Loucy (cell line): ENCODE data around the gene FER.

ENCODE experiments used
- H2AFZ ChIP-seq: fragments of 200-600 bp; sonication (generic); 2 replicates; pipeline ENCODE4 v1.6.0; 2016; ENCODE audit warnings: antibody characterized with exemption, mild to moderate bottlenecking, low read length, moderate library complexity
- H3F3A ChIP-seq: fragments of 200-600 bp; 2 replicates; pipeline ENCODE4 v1.6.0; 2016; ENCODE audit warnings: antibody characterized with exemption, low read depth, mild to moderate bottlenecking
- H3K27me3 ChIP-seq: fragments of 200-600 bp; sonication (generic); 2 replicates; pipeline ENCODE4 v1.6.1; 2014; ENCODE audit warnings: low read length, mild to moderate bottlenecking; ENCODE audit not compliant: insufficient read depth, poor library complexity, severe bottlenecking
- H3K36me3 ChIP-seq: fragments of 200-600 bp; sonication (generic); 2 replicates; pipeline ENCODE4 v1.6.1; 2016; ENCODE audit warnings: low read length; ENCODE audit not compliant: insufficient read depth
- H3K4me1 ChIP-seq: fragments of 200-600 bp; sonication (generic); 2 replicates; pipeline ENCODE4 v1.5.1; 2014; ENCODE audit warnings: low read length, mild to moderate bottlenecking; ENCODE audit not compliant: insufficient read depth, poor library complexity, severe bottlenecking
- H3K4me2 ChIP-seq: fragments of 200-600 bp; sonication (generic); 2 replicates; pipeline ENCODE4 v1.6.0; 2014; ENCODE audit warnings: antibody characterized with exemption, low read length, low read depth, mild to moderate bottlenecking; ENCODE audit not compliant: poor library complexity, severe bottlenecking
- H3K4me3 ChIP-seq: fragments of 200-600 bp; sonication (generic); 2 replicates; pipeline ENCODE4 v1.5.1; 2014; ENCODE audit warnings: low read length, mild to moderate bottlenecking, mixed read lengths; ENCODE audit not compliant: poor library complexity, severe bottlenecking
- H3K79me2 ChIP-seq: fragments of 200-600 bp; sonication (generic); 2 replicates; pipeline ENCODE4 v1.6.1; 2014; ENCODE audit warnings: low read length; ENCODE audit not compliant: insufficient read depth
- H3K9ac ChIP-seq: fragments of 200-600 bp; sonication (generic); 2 replicates; pipeline ENCODE4 v1.6.0; 2014; ENCODE audit warnings: mild to moderate bottlenecking, low read depth, low read length, moderate library complexity; ENCODE audit not compliant: poor library complexity, severe bottlenecking
- H3K9me2 ChIP-seq: fragments of 200-600 bp; sonication (generic); replicated peaks from 2 replicates; pipeline ENCODE4 v1.6.1; 2016; ENCODE audit warnings: low read depth, low read length, mixed read lengths
- H3K9me3 ChIP-seq: fragments of 200-600 bp; sonication (generic); 2 replicates; pipeline ENCODE4 v1.6.1; 2014; ENCODE audit warnings: mild to moderate bottlenecking, antibody characterized with exemption, low read length, low read depth; ENCODE audit not compliant: insufficient read depth
- H4K20me1 ChIP-seq: fragments of 200-600 bp; sonication (generic); 2 replicates; pipeline ENCODE4 v1.6.0; 2014; ENCODE audit warnings: antibody characterized with exemption, low read length, mild to moderate bottlenecking; ENCODE audit not compliant: insufficient read depth, poor library complexity, severe bottlenecking
- CTCF ChIP-seq: fragments of 200-600 bp; sonication (generic); conservative IDR thresholded peaks from 2 replicates; pipeline ENCODE4 v1.5.1; 2014; ENCODE audit warnings: mild to moderate bottlenecking, antibody characterized with exemption, low read length
- EZH2phosphoT487 ChIP-seq: fragments of 200-600 bp; IDR thresholded peaks from 2 replicates; pipeline ENCODE4 v1.6.1; 2018; ENCODE audit warnings: antibody characterized with exemption, mild to moderate bottlenecking, moderate library complexity, borderline replicate concordance

Gene FER

GRCh38 chr5:109215040-109215439 lies 467.3 kb downstream of the FER start:
- no peaks in the 10 kb centered on the region for H3K9me2 ChIP-seq
- no peaks in the 10 kb centered on the region for H3F3A ChIP-seq
- no peaks in the 10 kb centered on the region for H4K20me1 ChIP-seq
- H3K4me3 ChIP-seq: no peak overlapping the region
- TF ChIP-seq EZH2phosphoT487: no peak
- no peak for TF ChIP-seq CTCF
- H3K27me3 ChIP-seq: no peaks in the 10 kb centered on the region
- H3K4me2 ChIP-seq: no peak overlapping the region
- H3K79me2 ChIP-seq: no peaks in the 10 kb centered on the region
- H3K36me3 ChIP-seq: no peaks in the 10 kb centered on the region
- H3K4me1 ChIP-seq: no peaks in the 10 kb centered on the region
- no peak overlapping the region for H2AFZ ChIP-seq
- H3K9me3 ChIP-seq: no peaks in the 10 kb centered on the region
- H3K9ac ChIP-seq: no peak overlapping the region

- Histone ChIP-seq H3K4me2 (no peak overlapping the region), H3K4me1 (no peaks in the 10 kb centered on the region), H3K36me3 (no peaks in the 10 kb centered on the region), H3F3A (no peaks in the 10 kb centered on the region), H3K9me2 (no peaks in the 10 kb centered on the region), H2AFZ (no peak overlapping the region), H3K4me3 (no peak overlapping the region), H3K9ac (no peak overlapping the region), H4K20me1 (no peaks in the 10 kb centered on the region), H3K27me3 (no peaks in the 10 kb centered on the region), H3K9me3 (no peaks in the 10 kb centered on the region), H3K79me2 (no peaks in the 10 kb centered on the region)
- TF ChIP-seq EZH2phosphoT487 (no peak), CTCF (no peak)
Measured at GRCh38 chr5:109218818-109219217, 471.1 kb downstream of the FER start.

GRCh38 chr5:109223531-109223930 lies 475.8 kb downstream of the FER start:
- Histone ChIP-seq H3K36me3 (no peaks in the 10 kb centered on the region), H3K9ac (no peak overlapping the region), H3K9me3 (no peaks in the 10 kb centered on the region), H3K27me3 (no peaks in the 10 kb centered on the region), H3F3A (no peaks in the 10 kb centered on the region), H4K20me1 (no peaks in the 10 kb centered on the region), H3K9me2 (no peaks in the 10 kb centered on the region), H3K4me3 (no peak overlapping the region), H3K4me2 (no peak overlapping the region), H3K4me1 (no peaks in the 10 kb centered on the region), H3K79me2 (no peaks in the 10 kb centered on the region), H2AFZ (no peak overlapping the region)
- TF ChIP-seq CTCF (no peak), EZH2phosphoT487 (no peak)
